ENCODE data around the gene DEAF1. TPM values are rescaled to one million over a fixed set of nuclear protein-coding genes. Genes with fewer than 3 reads are reported as not detected.
"Not testable (repeated sequence)": the region's sequence is repeated elsewhere in the genome, so short reads cannot be mapped to it uniquely, and the experiment has no call there.

Gene DEAF1
- polyA plus RNA-seq, 12 donors, result 20.7 to 41.0 (median 24.3) TPM; not detected in 1

DNA sequence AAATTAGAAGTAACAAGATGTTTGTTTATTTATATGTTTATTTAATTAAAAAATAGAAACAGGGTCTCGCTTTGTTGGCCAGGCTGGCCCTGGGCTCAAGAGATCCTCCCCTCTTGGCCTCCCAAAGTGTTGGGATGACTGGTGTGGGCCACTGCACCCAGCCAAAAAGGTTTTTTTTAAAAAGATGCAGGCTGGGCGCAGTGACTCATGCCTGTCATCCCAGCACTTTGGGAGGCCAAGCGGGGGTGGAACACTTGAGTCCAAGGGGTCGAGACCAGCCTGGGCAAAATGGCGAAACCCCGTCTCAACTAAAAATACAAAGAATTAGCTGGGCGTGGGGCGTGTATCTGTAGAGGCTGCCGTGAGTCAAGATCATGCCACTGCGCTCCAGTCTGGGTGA is 44.5 kb downstream of the DEAF1 start:
- no peak for DNase-seq

DNA sequence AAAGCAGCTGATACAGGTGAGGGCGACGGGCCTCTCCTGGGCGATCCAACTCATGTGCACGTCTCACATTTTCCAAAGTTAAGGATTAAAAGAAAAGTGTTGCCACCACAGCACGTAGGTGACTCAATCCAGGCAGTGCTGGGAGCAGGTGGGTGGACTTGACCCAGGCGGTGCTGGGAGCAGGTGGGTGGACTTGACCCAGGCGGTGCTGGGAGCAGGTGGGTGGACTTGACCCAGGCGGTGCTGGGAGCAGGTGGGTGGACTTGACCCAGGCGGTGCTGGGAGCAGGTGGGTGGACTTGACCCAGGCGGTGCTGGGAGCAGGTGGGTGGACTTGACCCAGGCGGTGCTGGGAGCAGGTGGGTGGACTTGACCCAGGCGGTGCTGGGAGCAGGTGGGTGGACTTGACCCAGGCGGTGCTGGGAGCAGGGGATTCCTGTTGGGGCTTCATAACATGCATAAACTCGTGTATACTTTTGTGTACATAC is 47.3 kb downstream of the DEAF1 start:
- DNase-seq, result not testable (repeated sequence)

GRCh38 chr11:646214-646613 is 48.8 kb downstream of the DEAF1 start:
- DNase-seq, result no peak

- no peak for DNase-seq
Observed at GRCh38 chr11:645536-645935, 49.5 kb downstream of the DEAF1 start.

GRCh38 chr11:643849-644738 is 50.9 kb downstream of the DEAF1 start:
- DNase-seq, result no peak

GRCh38 chr11:643366-643765 is 51.7 kb downstream of the DEAF1 start:
- DNase-seq, result no peak

DNA sequence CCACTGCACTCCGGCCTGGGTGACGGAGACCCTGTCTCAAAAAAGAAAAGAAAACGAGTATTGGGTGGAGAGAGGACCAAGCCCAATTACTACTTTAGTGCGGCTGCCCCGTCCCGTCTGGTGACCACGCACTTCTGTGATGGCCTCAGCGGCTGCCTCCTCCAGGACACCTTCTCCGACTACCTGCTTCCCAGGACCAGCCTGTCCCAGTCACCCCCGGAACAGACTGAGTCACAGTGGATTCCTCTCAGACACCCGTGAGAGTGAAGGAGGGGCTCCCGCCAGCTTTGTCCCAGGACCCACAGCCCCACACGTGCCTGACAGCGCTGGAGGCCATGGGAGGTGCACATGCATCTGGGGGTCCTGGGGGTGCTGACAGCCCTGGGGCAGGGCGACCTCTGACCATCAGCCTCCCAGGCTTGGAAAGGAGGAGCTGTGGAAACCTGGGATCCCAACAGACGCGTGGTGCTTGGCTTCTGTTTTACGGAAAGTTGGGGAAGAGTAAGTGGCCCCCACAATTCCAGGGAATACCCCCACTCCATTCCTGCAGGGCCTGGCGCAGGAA is 53.1 kb downstream of the DEAF1 start:
- DNase-seq, result no peak

DNA sequence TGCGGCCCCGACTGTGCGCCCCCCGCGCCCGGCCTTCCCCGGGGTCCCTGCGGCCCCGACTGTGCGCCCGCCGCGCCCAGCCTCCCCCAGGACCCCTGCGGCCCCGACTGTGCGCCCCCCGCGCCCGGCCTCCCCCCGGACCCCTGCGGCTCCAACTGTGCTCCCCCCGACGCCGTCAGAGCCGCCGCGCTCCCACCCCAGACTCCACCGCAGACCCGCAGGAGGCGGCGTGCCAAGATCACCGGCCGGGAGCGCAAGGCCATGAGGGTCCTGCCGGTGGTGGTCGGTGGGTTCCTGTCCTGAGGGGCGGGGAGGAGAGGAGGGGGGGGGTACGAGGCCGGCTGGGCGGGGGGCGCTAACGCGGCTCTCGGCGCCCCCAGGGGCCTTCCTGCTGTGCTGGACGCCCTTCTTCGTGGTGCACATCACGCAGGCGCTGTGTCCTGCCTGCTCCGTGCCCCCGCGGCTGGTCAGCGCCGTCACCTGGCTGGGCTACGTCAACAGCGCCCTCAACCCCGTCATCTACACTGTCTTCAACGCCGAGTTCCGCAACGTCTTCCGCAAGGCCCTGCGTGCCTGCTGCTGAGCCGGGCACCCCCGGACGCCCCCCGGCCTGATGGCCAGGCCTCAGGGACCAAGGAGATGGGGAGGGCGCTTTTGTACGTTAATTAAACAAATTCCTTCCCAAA is 54.9 kb downstream of the DEAF1 start:
- DNase-seq, result no peak

GRCh38 chr11:639332-639955 is 55.6 kb downstream of the DEAF1 start:
- no peak for DNase-seq

GRCh38 chr11:638631-639331 is 56.2 kb downstream of the DEAF1 start:
- DNase-seq, result no peak

GRCh38 chr11:637593-638521 is 57.2 kb downstream of the DEAF1 start:
- DNase-seq, result no peak

DNA sequence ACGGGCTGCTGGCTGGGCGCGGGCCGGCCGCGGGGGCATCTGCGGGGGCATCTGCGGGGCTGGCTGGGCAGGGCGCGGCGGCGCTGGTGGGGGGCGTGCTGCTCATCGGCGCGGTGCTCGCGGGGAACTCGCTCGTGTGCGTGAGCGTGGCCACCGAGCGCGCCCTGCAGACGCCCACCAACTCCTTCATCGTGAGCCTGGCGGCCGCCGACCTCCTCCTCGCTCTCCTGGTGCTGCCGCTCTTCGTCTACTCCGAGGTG is 57.8 kb downstream of the DEAF1 start:
- no peak for DNase-seq

DNA sequence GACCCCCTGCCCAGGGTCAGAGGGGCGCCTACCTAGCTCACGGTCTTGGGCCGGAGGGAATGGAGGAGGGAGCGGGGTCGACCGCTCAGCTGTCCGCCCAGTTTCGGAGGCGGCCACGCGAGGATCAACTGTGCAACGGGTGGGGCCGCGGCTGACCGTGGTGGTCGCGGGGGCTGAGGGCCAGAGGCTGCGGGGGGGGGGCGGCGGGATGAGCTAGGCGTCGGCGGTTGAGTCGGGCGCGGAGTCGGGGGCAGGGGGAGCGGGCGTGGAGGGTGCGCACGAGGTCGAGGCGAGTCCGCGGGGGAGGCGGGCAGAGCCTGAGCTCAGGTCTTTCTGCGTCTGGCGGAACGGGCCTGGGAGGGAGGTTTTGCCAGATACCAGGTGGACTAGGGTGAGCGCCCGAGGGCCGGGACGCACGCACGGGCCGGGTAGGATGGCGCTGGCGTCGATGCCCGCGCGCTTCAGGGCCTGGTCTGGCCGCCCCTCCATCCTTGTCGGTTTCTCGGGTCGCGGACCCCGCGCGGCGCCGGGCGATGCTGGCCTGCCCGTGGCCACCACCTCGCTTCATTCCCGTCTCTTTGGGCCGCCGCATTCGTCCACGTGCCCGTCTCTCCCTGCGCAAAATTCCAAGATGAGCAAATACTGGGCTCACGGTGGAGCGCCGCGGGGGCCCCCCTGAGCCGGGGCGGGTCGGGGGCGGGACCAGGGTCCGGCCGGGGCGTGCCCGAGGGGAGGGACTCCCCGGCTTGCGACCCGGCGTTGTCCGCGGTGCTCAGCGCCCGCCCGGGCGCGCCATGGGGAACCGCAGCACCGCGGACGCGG is 58.3 kb downstream of the DEAF1 start, which contains the start of gene DRD4:
Gene DRD4 (plus strand): TSS at position 759 of the 822 bp plus-strand sequence. CDS start 36 bp downstream, at position 795.
- no peak for DNase-seq

- no peak for DNase-seq
Observed at GRCh38 chr11:635945-636510, 59.0 kb downstream of the DEAF1 start.

- no peak for DNase-seq
Observed at GRCh38 chr11:630871-631270, 64.2 kb downstream of the DEAF1 start.

DNA sequence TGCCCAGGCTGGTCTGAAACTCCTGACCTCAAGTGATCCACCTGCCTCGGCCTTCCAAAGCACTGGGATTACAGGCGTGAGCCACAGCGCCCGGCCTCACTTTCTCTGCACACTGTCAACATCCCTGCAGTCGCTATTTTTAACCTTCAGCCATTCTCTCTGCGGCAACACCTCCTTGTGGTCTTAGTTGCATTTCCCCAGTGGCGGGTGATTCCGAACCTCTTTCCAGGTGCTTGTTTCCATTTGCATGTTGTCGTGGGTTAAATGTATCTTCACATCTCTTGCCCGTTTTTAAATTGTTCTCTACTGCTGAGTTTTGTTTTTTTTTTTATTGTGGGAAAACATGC is 65.8 kb downstream of the DEAF1 start:
- DNase-seq, result no peak

- DNase-seq, result no peak
Observed at GRCh38 chr11:628056-628455, 67.0 kb downstream of the DEAF1 start.

DNA sequence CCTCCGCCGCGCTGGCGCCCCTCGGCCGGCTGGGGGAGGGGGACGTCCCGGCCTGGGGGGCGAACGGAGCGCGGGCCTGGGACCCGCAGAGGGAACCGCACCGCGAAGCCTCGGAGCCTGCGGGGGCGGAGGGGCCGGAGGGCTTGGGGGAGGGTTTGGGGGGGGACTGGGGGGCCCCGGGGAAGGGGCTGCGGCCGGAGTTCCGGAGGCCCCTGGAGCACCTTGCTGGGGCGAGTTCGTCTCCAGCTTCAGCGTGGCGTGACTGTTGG is 67.8 kb downstream of the DEAF1 start:
- no peak for DNase-seq

- DNase-seq, result no peak
Observed at GRCh38 chr11:626475-627307, 68.3 kb downstream of the DEAF1 start, which contains the start of gene SCT. TSS of gene SCT (minus strand) at chr11:627181. CDS start at chr11:627143, 38 bp downstream.
